ENCODE data around the gene JUN.
A peak's percentile ranks its signal among the peaks of the same experiment; 100 is the strongest.

Gene JUN

GRCh38 chr1:58782178-58783089, 1.4 kb downstream of the JUN start:
- peak; percentile 48 for DNase-seq (ENCODE audit: low read depth)
- TF ChIP-seq, protein P1, sequence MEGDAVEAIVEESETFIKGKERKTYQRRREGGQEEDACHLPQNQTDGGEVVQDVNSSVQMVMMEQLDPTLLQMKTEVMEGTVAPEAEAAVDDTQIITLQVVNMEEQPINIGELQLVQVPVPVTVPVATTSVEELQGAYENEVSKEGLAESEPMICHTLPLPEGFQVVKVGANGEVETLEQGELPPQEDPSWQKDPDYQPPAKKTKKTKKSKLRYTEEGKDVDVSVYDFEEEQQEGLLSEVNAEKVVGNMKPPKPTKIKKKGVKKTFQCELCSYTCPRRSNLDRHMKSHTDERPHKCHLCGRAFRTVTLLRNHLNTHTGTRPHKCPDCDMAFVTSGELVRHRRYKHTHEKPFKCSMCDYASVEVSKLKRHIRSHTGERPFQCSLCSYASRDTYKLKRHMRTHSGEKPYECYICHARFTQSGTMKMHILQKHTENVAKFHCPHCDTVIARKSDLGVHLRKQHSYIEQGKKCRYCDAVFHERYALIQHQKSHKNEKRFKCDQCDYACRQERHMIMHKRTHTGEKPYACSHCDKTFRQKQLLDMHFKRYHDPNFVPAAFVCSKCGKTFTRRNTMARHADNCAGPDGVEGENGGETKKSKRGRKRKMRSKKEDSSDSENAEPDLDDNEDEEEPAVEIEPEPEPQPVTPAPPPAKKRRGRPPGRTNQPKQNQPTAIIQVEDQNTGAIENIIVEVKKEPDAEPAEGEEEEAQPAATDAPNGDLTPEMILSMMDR (conservative IDR thresholded peaks at IDR 0.05; ENCODE audit: low read length), result no peak
- H3K4me3 ChIP-seq (ENCODE audit: low read length), result peak overlapping the region; percentile 99

DNA sequence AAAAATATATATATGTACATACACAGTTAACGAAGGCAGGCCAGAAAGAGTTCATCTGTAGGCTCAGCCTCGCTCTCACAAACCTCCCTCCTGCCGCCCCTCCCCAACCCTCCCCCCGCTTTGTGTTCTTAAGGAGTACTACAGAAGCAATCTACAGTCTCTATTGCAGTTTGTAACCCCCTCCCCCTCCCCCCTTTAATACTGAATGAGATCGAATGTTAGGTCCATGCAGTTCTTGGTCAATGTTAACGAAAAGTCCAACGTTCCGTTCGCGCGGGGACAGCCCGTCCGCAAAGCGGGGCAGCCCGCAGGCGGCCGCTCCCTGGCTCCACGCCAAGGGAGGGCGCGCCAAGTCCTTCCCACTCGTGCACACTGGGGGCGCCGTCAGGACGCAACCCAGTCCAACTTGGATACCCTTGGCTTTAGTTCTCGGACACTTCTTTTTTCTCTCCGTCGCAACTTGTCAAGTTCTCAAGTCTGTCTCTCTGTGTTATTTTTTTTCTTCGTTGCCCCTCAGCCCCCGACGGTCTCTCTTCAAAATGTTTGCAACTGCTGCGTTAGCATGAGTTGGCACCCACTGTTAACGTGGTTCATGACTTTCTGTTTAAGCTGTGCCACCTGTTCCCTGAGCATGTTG, 2.2 kb downstream of the JUN start:
- peak overlapping the region; percentile 99 for H3K4me3 ChIP-seq (ENCODE audit: low read length)
- TF ChIP-seq, protein P1 (conservative IDR thresholded peaks at IDR 0.05; ENCODE audit: low read length), result peak; percentile 52
- DNase-seq (ENCODE audit: low read depth), result peak; percentile 69

- DNase-seq (ENCODE audit: low read depth), result peak; percentile 34
- TF ChIP-seq, protein P1 (conservative IDR thresholded peaks at IDR 0.05; ENCODE audit: low read length), result no peak
- H3K4me3 ChIP-seq (ENCODE audit: low read length), result peak overlapping the region; percentile 99
Measured at GRCh38 chr1:58780836-58781452, 2.9 kb downstream of the JUN start.

- peak overlapping the region; percentile 99 for H3K4me3 ChIP-seq (ENCODE audit: low read length)
- TF ChIP-seq, protein P1 (conservative IDR thresholded peaks at IDR 0.05; ENCODE audit: low read length), result no peak
- DNase-seq (ENCODE audit: low read depth), result no peak
Measured at GRCh38 chr1:58780411-58780810, 3.4 kb downstream of the JUN start.

DNA sequence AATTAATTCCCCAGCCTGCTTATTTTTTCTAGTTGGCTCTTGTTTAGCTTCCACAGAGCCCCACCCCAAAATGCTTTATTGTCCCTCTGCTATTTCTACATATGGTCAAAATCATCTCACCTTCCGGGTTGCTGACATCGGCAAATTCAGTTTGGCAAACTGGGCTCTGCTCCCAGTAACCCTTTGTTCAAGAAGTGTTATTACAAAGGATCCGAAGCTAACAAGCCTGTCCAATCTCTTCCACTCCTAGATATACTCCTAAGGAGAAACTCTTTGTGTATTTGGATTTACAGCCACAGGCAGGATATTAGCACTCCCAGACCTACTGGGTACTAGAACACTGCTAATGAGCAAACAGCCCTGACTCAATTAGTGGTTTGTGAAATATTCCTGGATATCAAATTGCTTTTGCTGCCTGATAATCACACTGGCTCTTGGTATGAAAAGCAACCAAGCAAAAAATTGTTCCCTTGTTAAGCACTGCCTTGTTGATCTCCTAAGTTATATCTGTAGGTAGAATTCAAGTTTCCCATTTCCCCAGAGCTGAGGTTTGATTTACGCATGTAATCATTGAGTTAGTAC, 4.0 kb downstream of the JUN start:
- DNase-seq (ENCODE audit: low read depth), result peak; percentile 67
- H3K4me3 ChIP-seq (ENCODE audit: low read length), result peak overlapping the region; percentile 99
- TF ChIP-seq, protein P1 (conservative IDR thresholded peaks at IDR 0.05; ENCODE audit: low read length), result no peak

- H3K4me3 ChIP-seq (ENCODE audit: low read length), result no peak overlapping the region
- DNase-seq (ENCODE audit: low read depth), result peak; percentile 9
- TF ChIP-seq, protein P1 (conservative IDR thresholded peaks at IDR 0.05; ENCODE audit: low read length), result no peak
Measured at GRCh38 chr1:58779059-58779754, 4.6 kb downstream of the JUN start.
